ENCODE measurements around the gene OLA1. TPM values are rescaled to one million over a fixed set of nuclear protein-coding genes. Genes with fewer than 3 reads are reported as not detected.

OLA1 gene
- polyA plus RNA-seq, 2 of the 4 experiments (the other 2 are of a cell fraction) = 127 to 226 TPM

DNA sequence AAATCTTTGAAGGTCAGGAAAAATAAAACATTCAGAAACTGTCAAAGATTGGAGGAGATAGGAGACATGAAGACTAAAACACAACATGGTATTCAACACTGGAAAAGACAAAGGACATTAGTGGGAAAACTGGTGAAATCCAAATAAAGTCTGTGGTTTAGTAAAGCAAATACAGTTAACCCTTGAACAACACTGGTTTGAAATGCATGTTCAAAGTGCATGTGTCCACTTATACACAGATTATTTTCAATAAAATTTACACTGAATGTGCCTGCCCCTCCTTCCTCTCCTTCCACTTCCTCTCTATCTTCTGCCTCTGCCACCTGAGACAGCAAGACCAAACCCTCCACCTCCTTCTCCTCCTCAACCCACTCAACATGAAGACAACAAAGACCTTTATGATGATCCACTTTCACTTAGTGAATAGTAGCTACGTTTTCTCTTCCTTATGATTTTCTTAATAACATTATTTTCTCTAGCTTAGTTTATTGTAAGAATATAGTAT, 14.5 kb downstream of the OLA1 start (continued):
- TF ChIP-seq ESRRA (IDR thresholded peaks at IDR 0.05; ENCODE audit: borderline replicate concordance, low read length) = no peak
- TF ChIP-seq, protein P1, sequence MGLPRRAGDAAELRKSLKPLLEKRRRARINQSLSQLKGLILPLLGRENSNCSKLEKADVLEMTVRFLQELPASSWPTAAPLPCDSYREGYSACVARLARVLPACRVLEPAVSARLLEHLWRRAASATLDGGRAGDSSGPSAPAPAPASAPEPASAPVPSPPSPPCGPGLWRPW (IDR thresholded peaks at IDR 0.05) = no peak

DNA sequence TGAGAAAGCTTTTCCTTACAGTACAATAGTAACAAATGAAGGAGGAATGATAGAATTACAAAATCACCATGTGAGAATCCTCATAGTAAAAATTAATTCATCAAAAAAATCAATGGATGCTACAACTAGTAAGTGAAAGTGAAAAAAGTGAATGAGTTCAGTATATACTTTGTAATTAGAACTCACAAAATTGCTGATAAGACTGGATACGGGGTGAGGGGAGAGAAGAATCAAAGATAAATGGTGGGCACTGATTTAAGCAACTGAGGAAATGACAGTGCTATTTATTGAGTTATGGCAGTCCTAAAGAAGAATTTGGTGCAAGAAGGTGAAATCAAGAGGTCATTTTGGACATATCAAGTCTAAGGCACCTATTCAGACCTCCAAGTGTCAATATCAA, 20.6 kb downstream of the OLA1 start:
- WGBS (ENCODE audit: missing lambda C conversion rate) = 93% methylated on average over 1 of the region's 1 CpG
- H3K4me1 ChIP-seq = peaks cover 6% of the 10 kb centered on the region; the same call in 1 of the 3 replicates
- H3K4me2 ChIP-seq = no peak overlapping the region
- ATAC-seq (no peak), DNase-seq (ENCODE audit: low read depth in 1 of 2, low spot score in 1 of 2) (no peak), FAIRE-seq (no peak)
- TF ChIP-seq CEBPB (IDR thresholded peaks at IDR 0.05) = no peak
- H3K9me3 ChIP-seq = no peaks in the 10 kb centered on the region
- no peak overlapping the region for H3K4me3 ChIP-seq
- ChIA-PET CTCF (no interaction called here), POLR2A (no interaction called here)
- no peak overlapping the region for H3K27ac ChIP-seq

DNA sequence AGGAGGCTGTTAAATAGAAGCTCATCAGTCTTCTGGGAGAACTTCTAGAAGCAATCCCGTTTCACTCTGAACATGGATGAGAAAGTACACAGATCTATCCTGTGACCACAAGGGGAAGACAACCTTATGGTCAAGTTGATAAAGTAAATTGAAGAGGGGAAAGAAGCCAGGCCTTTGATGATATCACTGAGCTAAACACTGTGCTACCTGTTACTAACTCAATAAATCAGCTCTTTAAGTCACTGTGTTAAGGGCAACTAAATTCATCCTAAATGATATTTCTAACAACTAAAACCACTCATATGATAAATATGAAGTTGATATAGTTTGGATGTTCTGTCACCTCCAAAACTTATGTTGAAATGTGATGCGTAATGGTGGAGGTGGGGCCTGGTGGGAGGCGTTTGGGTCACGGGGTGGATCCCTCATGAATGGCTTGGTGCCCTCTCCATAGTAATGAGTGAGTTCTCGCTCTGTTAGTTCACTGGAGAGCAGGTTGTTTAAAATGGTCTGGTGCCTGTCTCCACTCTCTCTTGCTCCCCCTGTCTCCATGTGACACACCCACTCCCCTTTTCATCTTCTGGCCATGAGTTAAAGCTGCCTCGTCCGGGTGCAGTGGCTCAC, 23.6 kb downstream of the OLA1 start:
- Histone ChIP-seq H3K4me1 (no peaks in the 10 kb centered on the region), H3K27ac (no peak overlapping the region), H3K4me3 (no peak overlapping the region), H3K9me3 (no peaks in the 10 kb centered on the region), H3K4me2 (no peak overlapping the region)
- WGBS (ENCODE audit: missing lambda C conversion rate) = 94% methylated on average over 7 of the region's 7 CpGs
- POLR2A ChIA-PET = no interaction called here
- peak; percentile 18 for FAIRE-seq
- no peak for ATAC-seq
- CTCF ChIA-PET = interaction anchor here (1.1 kb wide), 1 partner anchor 12 kb away, joined by 4 read pairs; no protein-coding TSS in a partner anchor
- DNase-seq (ENCODE audit: low read depth in 1 of 2, low spot score in 1 of 2) = no peak
- no peak for TF ChIP-seq KDM5A (IDR thresholded peaks at IDR 0.05)
- TF ChIP-seq CEBPB (IDR thresholded peaks at IDR 0.05) = no peak
- no peak for TF ChIP-seq SMC3 (IDR thresholded peaks at IDR 0.05)
- no peak for TF ChIP-seq ZSCAN20 (CRISPR knock-in tag; IDR thresholded peaks at IDR 0.05)
- TF ChIP-seq JUNB (IDR thresholded peaks at IDR 0.05) = no peak
- TF ChIP-seq PHF8 (IDR thresholded peaks at IDR 0.05; ENCODE audit: borderline replicate concordance, low read depth) = no peak

DNA sequence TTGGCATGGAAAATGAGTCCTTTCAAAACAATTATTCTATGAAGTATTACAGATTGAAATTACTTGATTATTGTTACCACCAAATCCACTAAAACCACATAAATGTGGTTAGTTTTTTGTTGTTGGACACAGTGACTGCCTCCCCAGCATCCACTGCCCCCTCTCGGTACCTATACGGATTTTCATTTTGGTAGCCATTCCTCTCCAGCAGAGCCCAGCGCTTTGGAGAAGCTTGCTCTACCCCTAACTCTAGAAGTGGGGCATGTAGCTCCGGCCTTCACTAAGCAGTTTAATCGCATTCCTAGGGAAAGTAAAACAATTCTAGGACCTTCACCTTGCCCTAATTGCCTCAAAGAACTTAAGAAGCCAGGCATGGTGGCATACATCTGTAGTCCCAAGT, 24.2 kb downstream of the OLA1 start:
- no peak for ATAC-seq
- no peaks in the 10 kb centered on the region for H3K9me3 ChIP-seq
- no peak for DNase-seq (ENCODE audit: low read depth in 1 of 2, low spot score in 1 of 2)
- 93% methylated on average over 5 of the region's 5 CpGs for WGBS (ENCODE audit: missing lambda C conversion rate)
- no peaks in the 10 kb centered on the region for H3K4me1 ChIP-seq
- ChIA-PET POLR2A (no interaction called here), CTCF (interaction anchor here (0.7 to 1.1 kb wide), 2 partner anchors 9 to 11 kb away, joined by 4 read pairs; no protein-coding TSS in a partner anchor)
- TF ChIP-seq ZSCAN20 (CRISPR knock-in tag; IDR thresholded peaks at IDR 0.05) (no peak), RFX5 (IDR thresholded peaks at IDR 0.05) (no peak), JUN (IDR thresholded peaks at IDR 0.05) (no peak), HOXB13 (CRISPR knock-in tag; IDR thresholded peaks at IDR 0.05; ENCODE audit: low read depth) (no peak)
- TF ChIP-seq, protein P2, sequence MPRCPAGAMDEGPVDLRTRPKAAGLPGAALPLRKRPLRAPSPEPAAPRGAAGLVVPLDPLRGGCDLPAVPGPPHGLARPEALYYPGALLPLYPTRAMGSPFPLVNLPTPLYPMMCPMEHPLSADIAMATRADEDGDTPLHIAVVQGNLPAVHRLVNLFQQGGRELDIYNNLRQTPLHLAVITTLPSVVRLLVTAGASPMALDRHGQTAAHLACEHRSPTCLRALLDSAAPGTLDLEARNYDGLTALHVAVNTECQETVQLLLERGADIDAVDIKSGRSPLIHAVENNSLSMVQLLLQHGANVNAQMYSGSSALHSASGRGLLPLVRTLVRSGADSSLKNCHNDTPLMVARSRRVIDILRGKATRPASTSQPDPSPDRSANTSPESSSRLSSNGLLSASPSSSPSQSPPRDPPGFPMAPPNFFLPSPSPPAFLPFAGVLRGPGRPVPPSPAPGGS (IDR thresholded peaks at IDR 0.05) = no peak
- TF ChIP-seq, protein P3, sequence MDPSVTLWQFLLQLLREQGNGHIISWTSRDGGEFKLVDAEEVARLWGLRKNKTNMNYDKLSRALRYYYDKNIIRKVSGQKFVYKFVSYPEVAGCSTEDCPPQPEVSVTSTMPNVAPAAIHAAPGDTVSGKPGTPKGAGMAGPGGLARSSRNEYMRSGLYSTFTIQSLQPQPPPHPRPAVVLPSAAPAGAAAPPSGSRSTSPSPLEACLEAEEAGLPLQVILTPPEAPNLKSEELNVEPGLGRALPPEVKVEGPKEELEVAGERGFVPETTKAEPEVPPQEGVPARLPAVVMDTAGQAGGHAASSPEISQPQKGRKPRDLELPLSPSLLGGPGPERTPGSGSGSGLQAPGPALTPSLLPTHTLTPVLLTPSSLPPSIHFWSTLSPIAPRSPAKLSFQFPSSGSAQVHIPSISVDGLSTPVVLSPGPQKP (IDR thresholded peaks at IDR 0.05; ENCODE audit: low read depth, low read length) = no peak
- TF ChIP-seq, protein P4, sequence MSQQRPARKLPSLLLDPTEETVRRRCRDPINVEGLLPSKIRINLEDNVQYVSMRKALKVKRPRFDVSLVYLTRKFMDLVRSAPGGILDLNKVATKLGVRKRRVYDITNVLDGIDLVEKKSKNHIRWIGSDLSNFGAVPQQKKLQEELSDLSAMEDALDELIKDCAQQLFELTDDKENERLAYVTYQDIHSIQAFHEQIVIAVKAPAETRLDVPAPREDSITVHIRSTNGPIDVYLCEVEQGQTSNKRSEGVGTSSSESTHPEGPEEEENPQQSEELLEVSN (IDR thresholded peaks at IDR 0.05; ENCODE audit: borderline replicate concordance, low read depth) = no peak
- no peak overlapping the region for H3K4me2 ChIP-seq
- FAIRE-seq = no peak
- no peak overlapping the region for H3K4me3 ChIP-seq
- no peak overlapping the region for H3K27ac ChIP-seq

Data from A549 (cell line).